Sigmoid colon (tissue), 7 donors: Measurements from ENCODE around the gene PACS1. TPM values are rescaled to one million over a fixed set of nuclear protein-coding genes. Genes with fewer than 3 reads are reported as not detected.
A peak's percentile ranks its signal among the peaks of the same experiment; 100 is the strongest.

Source experiments
- DNase-seq: peaks from one replicate; pipeline ENCODE4 v3.0.0-alpha.2; 2019
- H3K27ac ChIP-seq, 4 donors: fragments of 200-600 bp; sonication (generic); one replicate each; pipeline ENCODE4 v1.5.1; 2016 to 2019; ENCODE audit warnings: mild to moderate bottlenecking in 1 of 4
- H3K27me3 ChIP-seq, 3 donors: fragments of 200-600 bp; sonication (generic); one replicate each; pipeline ENCODE4 v1.5.1; 2019; ENCODE audit warnings: mild to moderate bottlenecking in 1 of 3
- H3K36me3 ChIP-seq, 4 donors: fragments of 200-600 bp; sonication (generic); one replicate each; pipeline ENCODE4 v1.5.1; 2016 to 2019
- H3K4me1 ChIP-seq, 4 donors: fragments of 200-600 bp; sonication (generic); one replicate each; pipeline ENCODE4 v1.5.1; 2017 to 2019
- H3K4me3 ChIP-seq, 4 donors: fragments of 200-600 bp; sonication (generic); one replicate each; pipeline ENCODE4 v1.5.1; 2017 to 2019; ENCODE audit warnings: mild to moderate bottlenecking in 2 of 4, moderate library complexity in 1 of 4
- H3K9me3 ChIP-seq, 4 donors: fragments of 200-600 bp in 3 of 4; sonication (generic) in 3 of 4; one replicate each; pipeline versions ENCODE4 v1.5.1 to v1.6.1; 2013 to 2019
- EP300 ChIP-seq, 4 donors: sonication (generic); formaldehyde crosslinking; IDR thresholded peaks; one replicate each; pipeline ENCODE4 v1.6.1; 2017; ENCODE audit warnings: antibody characterized with exemption in 4 of 4
- POLR2A ChIP-seq, 2 donors: fragments of 450-650 bp; IDR thresholded peaks; one replicate each; pipeline ENCODE4 v1.6.1; 2016; ENCODE audit warnings: antibody characterized with exemption in 2 of 2, mild to moderate bottlenecking in 2 of 2, moderate library complexity in 2 of 2
- POLR2AphosphoS5 ChIP-seq, 4 donors: sonication (generic); formaldehyde crosslinking; IDR thresholded peaks; one replicate each; pipeline ENCODE4 v1.6.1; 2017; ENCODE audit warnings: antibody characterized with exemption in 4 of 4
- WGBS, 2 donors: extraction: QIAGEN DNeasy Blood & Tissue Kit; methylation state at CpG; one replicate each; pipeline ENCODE4 v1.1.7; 2013; 5-methylcytosine and 5-hydroxymethylcytosine counted together
- intact Hi-C: fragments of 100-400 bp; cut with DNase I; formaldehyde crosslinking; loops from one replicate; pipeline ENCODE4 v1.15.1; 2023
- polyA plus RNA-seq, 3 donors: library from polyadenylated mRNA; stranded (reverse); fragments of 200-250 nt; gene quantifications; one replicate each; pipeline ENCODE4 v1.2.3, GENCODE V29; 2013
- total RNA-seq, 4 donors: library from RNA; depleted of rRNA; stranded (reverse); fragments of >200 nt; gene quantifications; one replicate each; pipeline ENCODE4 v1.1.0, GENCODE V29; 2016
- TF ChIP-seq, protein P1 (sequence below), 4 experiments: fragments of 450-650 bp in 3 of 4; fragments of 200-600 bp in 1 of 4; IDR thresholded peaks; one replicate each; pipeline ENCODE4 v1.5.1; 2016 to 2019; ENCODE audit warnings: antibody characterized with exemption in 4 of 4, mild to moderate bottlenecking in 3 of 4, moderate library complexity in 2 of 4
- donor health status: healthy with polysubstance abuse.
- donor health status: Bipolar disorder and iron deficiency.
- donor health status: healthy.

The PACS1 gene
- total and polyA plus RNA-seq, 7 donors, result 2.1 to 75.9 (median 22.8) TPM

DNA sequence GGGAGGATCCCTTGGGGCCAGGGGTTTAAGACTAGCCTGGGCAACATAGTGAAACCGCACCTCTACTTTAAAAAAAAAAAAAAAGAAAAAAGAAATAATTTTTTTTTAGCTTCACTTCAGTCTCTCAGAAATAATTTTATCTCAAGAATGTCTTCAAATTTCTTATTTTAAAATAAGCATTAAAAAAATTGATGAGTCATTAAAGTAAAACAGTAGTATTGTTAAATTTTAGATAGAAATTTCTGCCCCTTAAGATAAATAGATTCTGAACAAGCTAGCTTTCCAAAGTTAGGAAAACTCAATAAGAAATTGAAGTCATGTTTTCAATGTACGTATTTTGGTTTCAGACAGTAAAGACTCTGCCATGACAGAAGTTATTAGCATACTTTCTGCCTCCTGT lies 7.7 kb upstream of the PACS1 start:
- Histone ChIP-seq H3K27ac (no peak overlapping the region), H3K27me3 (no peaks in the 10 kb centered on the region), H3K4me1 (no peaks in the 10 kb centered on the region), H3K36me3 (peaks cover 53 to 100% (median 77%) of the 10 kb centered on the region in 4 donors), H3K9me3 (no peaks in the 10 kb centered on the region), H3K4me3 (no peak overlapping the region)
- intact Hi-C loops, result no loop called here
- TF ChIP-seq, protein P1, sequence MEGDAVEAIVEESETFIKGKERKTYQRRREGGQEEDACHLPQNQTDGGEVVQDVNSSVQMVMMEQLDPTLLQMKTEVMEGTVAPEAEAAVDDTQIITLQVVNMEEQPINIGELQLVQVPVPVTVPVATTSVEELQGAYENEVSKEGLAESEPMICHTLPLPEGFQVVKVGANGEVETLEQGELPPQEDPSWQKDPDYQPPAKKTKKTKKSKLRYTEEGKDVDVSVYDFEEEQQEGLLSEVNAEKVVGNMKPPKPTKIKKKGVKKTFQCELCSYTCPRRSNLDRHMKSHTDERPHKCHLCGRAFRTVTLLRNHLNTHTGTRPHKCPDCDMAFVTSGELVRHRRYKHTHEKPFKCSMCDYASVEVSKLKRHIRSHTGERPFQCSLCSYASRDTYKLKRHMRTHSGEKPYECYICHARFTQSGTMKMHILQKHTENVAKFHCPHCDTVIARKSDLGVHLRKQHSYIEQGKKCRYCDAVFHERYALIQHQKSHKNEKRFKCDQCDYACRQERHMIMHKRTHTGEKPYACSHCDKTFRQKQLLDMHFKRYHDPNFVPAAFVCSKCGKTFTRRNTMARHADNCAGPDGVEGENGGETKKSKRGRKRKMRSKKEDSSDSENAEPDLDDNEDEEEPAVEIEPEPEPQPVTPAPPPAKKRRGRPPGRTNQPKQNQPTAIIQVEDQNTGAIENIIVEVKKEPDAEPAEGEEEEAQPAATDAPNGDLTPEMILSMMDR (IDR thresholded peaks at IDR 0.05), result no peak
- TF ChIP-seq POLR2AphosphoS5 (IDR thresholded peaks at IDR 0.05), result no peak
- no peak for TF ChIP-seq EP300 (IDR thresholded peaks at IDR 0.05)
- no peak for TF ChIP-seq POLR2A (IDR thresholded peaks at IDR 0.05)
- no peak for DNase-seq
- WGBS, 2 donors, result 94 to 98% methylated on average over 2 of the region's 2 CpGs

DNA sequence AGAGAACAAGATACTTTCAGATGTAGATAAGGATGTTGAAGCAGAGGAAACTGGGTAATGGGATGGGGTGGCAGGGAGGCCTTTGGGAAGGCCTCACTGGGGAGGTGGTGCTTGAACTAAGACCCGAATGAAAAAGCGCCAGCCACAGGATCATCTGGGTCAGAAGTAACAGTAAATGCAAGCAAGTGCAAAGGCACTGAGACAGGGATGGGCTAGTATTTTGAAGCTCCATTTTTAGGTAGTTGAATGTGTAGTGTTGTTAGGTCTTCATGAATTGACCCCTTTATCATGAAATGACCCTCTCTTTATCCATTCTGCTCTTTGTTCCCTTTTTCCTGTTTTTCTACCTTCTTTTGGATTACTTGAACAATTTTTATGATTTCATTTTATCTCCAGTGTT lies 6.2 kb upstream of the PACS1 start:
- no peaks in the 10 kb centered on the region for H3K27me3 ChIP-seq
- intact Hi-C loops, result no loop called here
- WGBS, 2 donors, result 97 to 98% methylated on average over 2 of the region's 2 CpGs
- H3K27ac ChIP-seq, result no peak overlapping the region
- TF ChIP-seq POLR2AphosphoS5 (IDR thresholded peaks at IDR 0.05) (no peak), POLR2A (IDR thresholded peaks at IDR 0.05) (no peak), EP300 (IDR thresholded peaks at IDR 0.05) (no peak)
- TF ChIP-seq, protein P1 (IDR thresholded peaks at IDR 0.05), result no peak
- peaks cover 44 to 100% (median 73%) of the 10 kb centered on the region in 4 donors for H3K36me3 ChIP-seq
- peaks cover 0 to 12% (median 10%) of the 10 kb centered on the region in 4 donors for H3K4me1 ChIP-seq
- no peak overlapping the region for H3K4me3 ChIP-seq
- DNase-seq, result no peak
- H3K9me3 ChIP-seq, result no peaks in the 10 kb centered on the region

DNA sequence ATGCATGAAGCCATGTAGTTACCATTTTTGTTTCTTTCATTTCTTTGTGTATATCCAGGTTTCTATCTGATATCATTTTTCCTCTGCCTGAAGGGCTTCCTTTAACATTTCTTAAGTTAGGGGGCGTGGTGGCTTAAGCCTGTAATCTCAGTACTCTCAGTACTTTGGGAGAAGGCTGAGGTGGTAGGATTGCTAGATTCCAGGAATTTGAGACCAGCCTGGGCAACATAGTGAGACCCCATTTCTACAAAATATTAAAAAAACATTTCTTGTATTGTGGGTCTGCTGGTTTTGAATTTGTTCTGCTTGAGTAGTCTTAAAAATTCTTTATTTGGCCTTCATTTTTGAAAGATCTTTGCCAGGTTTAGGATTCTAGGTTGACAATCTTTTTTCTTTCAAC lies 5.5 kb upstream of the PACS1 start:
- 96 to 100% methylated on average over 1 of the region's 1 CpG for WGBS, 2 donors
- peaks cover 37 to 96% (median 66%) of the 10 kb centered on the region in 4 donors for H3K36me3 ChIP-seq

DNA sequence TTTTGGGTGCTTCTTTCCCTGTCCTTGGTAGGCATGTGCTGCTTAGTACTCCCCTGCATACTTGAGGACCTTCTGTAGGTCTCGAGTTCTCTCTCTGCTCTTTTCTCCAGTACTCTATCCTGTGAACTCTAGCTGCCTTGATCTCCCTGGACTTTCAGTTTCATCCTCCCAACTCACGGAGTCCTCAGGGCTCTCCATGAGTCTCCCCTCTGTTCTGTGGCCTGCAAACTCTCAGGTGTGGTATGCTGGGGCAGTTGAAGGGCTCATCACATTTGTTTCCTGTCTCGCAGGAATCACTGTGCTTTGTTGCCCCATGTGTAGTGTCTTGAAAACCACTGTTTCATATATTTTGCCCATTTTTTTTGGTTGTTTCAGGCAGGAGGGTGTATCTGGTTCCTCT lies 3.3 kb upstream of the PACS1 start:
- Histone ChIP-seq H3K36me3 (peaks cover 19 to 74% (median 45%) of the 10 kb centered on the region in 4 donors), H3K27ac (no peak overlapping the region)
- intact Hi-C loops, result no loop called here

More for the DNA sequence above, 5.5 kb upstream of the PACS1 start:
- Histone ChIP-seq H3K27me3 (no peaks in the 10 kb centered on the region), H3K9me3 (no peaks in the 10 kb centered on the region), H3K27ac (no peak overlapping the region), H3K4me3 (no peak overlapping the region), H3K4me1 (peaks cover 0 to 18% (median 17%) of the 10 kb centered on the region in 4 donors)
- TF ChIP-seq, protein P1 (IDR thresholded peaks at IDR 0.05), result no peak
- TF ChIP-seq POLR2AphosphoS5 (IDR thresholded peaks at IDR 0.05), result no peak
- no peak for TF ChIP-seq POLR2A (IDR thresholded peaks at IDR 0.05)
- TF ChIP-seq EP300 (IDR thresholded peaks at IDR 0.05), result no peak
- no peak for DNase-seq
- intact Hi-C loops, result no loop called here

More for the DNA sequence above, 3.3 kb upstream of the PACS1 start:
- H3K9me3 ChIP-seq, result no peaks in the 10 kb centered on the region
- TF ChIP-seq POLR2AphosphoS5 (IDR thresholded peaks at IDR 0.05) (no peak), EP300 (IDR thresholded peaks at IDR 0.05) (no peak), POLR2A (IDR thresholded peaks at IDR 0.05) (no peak)
- TF ChIP-seq, protein P1 (IDR thresholded peaks at IDR 0.05), result no peak
- WGBS, 2 donors, result 66 to 79% methylated on average over 3 of the region's 3 CpGs
- peak; percentile 5 for DNase-seq
- H3K4me1 ChIP-seq, result peaks cover 0 to 31% (median 28%) of the 10 kb centered on the region in 4 donors
- no peak overlapping the region for H3K4me3 ChIP-seq
- no peaks in the 10 kb centered on the region for H3K27me3 ChIP-seq
